ENCODE measurements around the gene CPLX4. TPM values are rescaled to one million over a fixed set of nuclear protein-coding genes. Genes with fewer than 3 reads are reported as not detected.
A peak's percentile ranks its signal among the peaks of the same experiment; 100 is the strongest.

CPLX4 gene
- total and polyA plus RNA-seq, 2 of the 8 experiments (the other 6 are each of a cell fraction or from before 2014, with no cell fraction given) = not detected

GRCh38 chr18:59358712-59359575 lies 40.5 kb upstream of the CPLX4 start, which contains the start of gene LMAN1 (continued):
- peak; percentile 55; the same call in 1 of the 2 replicates for TF ChIP-seq SP1 (IDR thresholded peaks at IDR 0.05; ENCODE audit: low read depth, low read length)
- TF ChIP-seq PHF8 (conservative IDR thresholded peaks at IDR 0.05; ENCODE audit: low read depth, low read length) = peak; percentile 88
- TF ChIP-seq MAFK (IDR thresholded peaks at IDR 0.05; ENCODE audit: low read depth, low read length) = no peak
- no peak for TF ChIP-seq CHD1 (IDR thresholded peaks at IDR 0.05; ENCODE audit: low read depth, low read length)
- TF ChIP-seq CHD7 (IDR thresholded peaks at IDR 0.05; ENCODE audit: insufficient replicate concordance, low read length) = no peak
- TF ChIP-seq SRF (IDR thresholded peaks at IDR 0.05; ENCODE audit: low read depth, low read length) = no peak
- TF ChIP-seq, protein P1, sequence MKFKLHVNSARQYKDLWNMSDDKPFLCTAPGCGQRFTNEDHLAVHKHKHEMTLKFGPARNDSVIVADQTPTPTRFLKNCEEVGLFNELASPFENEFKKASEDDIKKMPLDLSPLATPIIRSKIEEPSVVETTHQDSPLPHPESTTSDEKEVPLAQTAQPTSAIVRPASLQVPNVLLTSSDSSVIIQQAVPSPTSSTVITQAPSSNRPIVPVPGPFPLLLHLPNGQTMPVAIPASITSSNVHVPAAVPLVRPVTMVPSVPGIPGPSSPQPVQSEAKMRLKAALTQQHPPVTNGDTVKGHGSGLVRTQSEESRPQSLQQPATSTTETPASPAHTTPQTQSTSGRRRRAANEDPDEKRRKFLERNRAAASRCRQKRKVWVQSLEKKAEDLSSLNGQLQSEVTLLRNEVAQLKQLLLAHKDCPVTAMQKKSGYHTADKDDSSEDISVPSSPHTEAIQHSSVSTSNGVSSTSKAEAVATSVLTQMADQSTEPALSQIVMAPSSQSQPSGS (IDR thresholded peaks at IDR 0.05; ENCODE audit: low read length) = no peak

Data from H1 (cell line).